GM18858 (cell line): Measurements from ENCODE around the gene IGLON5.

Source experiments
- ATAC-seq: cut with Tn5 transposase; IDR thresholded peaks from one replicate; pipeline ENCODE4 v1.9.1; 2021; ENCODE audit not compliant: unreplicated experiment

IGLON5 gene

DNA sequence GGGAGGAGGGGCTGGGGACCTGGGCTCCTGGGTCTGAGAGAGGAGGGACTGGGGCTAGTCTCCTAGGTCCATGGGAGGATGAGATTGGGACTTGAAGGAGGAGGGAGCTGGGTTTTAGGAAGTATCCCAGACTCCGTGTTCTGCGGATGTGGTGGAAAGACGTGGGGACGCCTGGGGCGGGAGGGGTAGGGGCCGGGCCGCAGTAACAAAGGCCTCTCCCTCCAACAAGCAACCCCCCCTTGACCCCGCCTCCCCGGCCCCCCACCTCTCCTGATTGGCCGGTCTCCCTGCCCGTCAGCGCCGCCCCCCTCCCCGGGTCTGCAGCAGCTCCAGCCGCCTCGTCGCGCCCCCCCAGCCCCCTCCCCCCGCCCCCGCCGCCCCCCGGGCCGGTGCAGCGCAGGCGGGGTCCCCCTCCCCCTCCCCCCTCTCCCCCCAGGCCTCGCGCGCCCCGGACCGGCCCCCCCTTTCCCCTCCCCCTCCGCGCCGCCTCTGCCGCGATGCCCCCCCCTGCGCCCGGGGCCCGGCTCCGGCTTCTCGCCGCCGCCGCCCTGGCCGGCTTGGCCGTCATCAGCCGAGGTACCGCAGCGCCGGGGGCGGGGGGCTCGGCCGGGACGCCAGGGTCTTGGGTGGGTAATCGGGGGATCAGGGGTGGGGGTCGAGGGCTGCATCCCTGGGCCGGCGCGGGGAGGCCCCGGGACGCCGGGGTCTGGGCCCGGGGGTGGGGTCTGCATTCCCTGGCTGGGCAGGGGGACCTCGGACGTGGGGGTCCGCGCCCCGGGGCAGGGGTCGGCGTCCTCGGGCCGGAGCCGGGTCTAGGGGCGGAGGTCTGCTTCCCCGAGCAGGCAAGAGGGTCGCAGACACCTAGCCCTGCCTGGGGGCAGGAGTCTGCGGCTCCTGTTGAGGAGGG lies at the start of gene IGLON5:
TSS of gene IGLON5 (plus strand) at position 294 of the 907 bp plus-strand sequence. CDS start at position 498, 204 bp downstream.
- ATAC-seq = no peak

DNA sequence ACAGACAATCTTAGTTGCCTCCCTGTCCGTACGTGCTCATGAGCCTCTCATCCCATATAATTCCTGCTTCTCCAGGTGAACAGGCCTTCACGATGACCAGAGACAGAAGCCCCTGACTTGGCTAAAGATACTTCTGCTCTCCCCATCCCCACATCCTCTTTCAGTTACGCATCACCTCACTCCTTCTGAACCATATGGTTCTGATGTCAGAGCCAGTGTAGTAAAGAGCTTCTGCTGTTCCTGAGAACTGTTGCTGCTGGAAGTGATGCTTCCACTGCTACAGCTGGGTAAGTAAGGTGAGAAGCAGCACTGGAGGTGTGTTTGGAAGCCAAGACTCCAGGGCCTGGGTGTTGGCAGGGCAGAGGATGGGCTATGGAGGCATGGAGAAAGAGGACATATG lies 47.6 kb upstream of the IGLON5 start:
- no peak for ATAC-seq

DNA sequence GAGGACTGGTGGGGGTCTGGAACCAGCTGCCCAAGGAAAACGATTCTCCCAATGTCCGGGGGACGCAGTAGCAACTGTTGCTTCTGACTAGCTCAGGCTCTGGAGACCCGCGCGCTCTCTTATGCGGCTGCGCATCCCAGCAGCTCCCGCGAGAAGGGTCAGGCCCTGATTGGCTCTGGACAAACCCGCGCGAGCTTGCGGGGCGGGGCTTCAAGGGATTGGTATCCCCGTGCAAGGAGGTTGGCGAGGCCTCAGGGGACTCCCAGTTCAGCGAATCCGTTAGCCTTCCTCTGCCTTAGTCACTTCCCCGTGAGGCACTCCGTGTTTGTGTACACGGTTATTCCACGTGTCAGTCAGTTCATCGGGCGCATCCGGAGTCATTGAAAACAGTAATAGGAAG lies 40.4 kb upstream of the IGLON5 start:
- no peak for ATAC-seq

DNA sequence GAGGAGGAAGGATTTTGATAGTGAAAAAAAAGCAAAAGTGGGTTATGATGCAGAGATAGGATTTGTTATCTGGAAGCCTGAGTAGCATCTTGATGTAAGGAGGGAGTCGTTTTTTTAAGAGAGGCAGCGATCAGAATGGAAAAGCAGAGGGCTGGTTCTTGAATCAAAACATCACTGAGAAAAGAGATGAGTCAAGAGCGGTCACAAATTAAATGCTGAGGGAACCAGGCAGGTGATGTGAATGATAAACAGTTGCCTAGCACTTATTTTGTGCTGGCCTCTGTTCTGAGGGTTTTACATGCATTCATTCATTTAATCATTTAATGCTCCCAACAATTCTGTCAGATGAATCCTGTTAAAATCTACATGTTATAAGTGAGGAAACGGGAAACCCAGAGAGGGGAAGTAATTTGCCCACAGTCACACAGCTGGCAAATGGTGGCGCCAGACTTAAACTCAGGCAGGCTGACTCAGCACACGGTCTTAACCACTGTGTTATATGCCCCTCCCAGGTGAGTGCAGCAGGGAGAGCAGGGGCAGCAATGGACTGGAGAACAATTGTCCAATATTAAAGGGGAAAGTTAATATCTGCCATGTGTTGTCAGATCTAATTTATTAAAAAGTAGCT lies 39.1 kb upstream of the IGLON5 start:
- no peak for ATAC-seq

DNA sequence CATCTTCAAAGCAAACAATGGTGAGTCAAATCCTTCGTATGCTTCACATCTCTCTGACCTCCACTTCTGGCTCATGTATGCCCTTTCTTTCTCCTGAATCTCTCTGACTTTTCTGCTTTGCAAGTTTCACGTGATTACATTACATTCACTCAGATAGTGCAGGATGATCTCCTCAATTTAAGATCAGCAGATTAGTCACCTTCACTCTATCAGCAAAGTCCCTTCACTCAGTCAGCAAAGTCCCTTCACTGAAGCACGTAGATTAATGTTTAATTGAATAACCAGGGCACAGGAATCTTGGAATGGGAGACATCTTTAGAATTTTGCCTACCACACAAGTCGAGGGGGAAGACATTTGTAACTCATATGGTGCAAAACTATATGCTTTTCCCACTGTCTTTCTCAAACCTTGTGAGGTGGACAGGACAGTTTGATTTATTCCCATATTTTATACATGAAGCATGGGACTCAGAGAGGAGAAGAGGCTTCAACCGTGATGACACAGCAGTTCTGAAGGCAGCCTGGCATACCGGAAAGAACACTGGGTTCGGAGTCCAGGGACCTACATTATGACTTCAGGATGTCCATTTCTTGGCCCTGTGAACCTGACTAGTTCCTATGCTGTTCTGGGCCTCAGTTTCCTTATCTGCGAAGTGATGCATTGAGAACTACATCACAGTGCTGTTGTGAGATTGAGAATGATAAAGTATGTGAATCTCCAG lies 37.2 kb upstream of the IGLON5 start:
- no peak for ATAC-seq

DNA sequence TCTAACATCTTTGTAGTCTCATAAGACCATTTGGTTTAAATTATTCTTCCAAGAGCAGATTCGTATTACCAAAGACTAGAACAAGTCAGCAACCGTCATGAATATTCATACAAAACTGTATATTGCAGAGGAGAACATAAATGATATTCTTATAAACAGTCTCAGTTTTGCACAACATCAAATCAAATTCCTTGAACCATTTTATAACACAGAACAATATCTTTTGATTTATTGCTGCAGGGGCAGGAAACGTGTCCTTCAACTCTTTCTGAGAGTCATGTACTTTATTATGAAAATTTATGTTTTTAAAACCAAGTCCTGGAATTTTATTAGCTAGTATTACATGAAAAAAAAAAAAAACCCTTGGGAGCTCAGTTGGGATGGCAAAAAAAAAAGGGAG lies 34.3 kb upstream of the IGLON5 start:
- no peak for ATAC-seq

DNA sequence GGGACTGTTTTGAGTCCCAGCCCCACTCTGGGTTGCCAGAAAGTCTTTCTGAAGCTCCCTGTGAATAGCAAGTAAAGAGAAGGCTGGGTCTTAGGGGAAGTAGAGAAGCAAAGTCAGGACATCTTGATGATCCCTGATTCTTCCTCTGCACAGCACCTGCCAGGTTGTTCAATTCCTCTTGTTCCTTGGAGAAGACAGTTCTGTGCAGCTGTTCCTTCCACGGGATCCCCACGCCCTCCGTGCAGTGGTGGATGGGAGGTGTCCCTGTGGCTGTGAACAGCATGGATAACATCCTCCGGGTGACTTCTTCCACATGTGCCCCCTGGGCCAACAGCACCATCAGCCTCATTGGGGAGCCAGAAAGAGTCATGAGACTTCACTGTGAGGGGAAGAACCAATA lies 29.1 kb upstream of the IGLON5 start:
- no peak for ATAC-seq

DNA sequence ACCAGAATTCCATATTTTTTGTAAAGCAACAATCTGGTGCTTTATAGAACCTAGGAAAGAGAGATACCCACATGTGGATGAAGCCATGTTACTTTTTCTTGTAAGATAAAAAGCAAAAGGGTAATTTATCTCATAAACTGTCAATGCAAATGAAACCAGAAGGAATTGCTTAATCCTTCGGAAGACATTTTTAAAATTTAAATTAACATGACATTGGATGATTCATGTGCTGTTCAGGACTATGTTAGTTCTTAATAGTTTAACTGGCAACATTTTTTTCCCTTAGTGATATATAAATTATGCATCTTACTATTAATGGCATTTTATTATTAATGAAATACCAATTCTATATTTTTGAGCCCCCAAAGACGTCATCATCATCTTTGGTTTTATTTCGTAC lies 25.8 kb upstream of the IGLON5 start:
- no peak for ATAC-seq

DNA sequence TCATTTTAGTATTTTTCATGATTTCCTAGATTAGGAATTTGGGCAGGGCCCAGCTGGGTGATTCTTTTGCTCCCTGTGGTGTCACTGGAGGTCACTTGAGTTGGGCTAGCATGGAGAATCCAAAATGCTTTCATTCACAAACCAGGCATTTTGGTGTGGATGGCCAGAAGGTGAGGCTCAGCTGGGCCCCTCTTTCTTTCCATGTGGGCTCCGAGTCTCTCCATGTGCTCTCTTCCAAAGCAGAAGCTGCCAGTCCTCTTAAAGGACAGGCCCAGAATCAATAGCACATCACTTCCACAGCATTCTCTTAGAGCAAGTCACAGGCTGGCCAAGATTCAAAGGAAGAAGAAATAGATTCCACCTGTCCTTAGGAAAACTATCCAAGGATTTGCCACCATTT lies 21.8 kb upstream of the IGLON5 start:
- ATAC-seq = no peak

DNA sequence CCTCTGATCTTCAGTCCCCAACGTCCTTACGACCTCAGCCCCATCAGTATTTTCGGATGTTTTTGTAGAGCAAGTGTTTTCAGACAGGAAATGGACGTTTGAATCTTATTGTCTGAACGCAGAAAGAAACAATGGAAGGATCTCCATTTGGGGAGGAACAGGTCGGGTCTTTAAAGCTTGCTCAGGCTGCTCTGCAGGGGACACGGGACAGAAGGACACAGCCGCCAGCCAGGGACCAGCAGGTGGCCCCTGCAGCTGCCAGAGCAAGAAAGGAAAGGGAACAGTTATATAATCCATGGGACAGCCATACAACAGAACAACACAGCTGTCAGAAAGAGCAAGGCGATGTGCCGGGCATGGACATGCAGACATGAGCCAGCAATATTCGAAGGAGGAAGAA lies 18.5 kb upstream of the IGLON5 start:
- no peak for ATAC-seq

DNA sequence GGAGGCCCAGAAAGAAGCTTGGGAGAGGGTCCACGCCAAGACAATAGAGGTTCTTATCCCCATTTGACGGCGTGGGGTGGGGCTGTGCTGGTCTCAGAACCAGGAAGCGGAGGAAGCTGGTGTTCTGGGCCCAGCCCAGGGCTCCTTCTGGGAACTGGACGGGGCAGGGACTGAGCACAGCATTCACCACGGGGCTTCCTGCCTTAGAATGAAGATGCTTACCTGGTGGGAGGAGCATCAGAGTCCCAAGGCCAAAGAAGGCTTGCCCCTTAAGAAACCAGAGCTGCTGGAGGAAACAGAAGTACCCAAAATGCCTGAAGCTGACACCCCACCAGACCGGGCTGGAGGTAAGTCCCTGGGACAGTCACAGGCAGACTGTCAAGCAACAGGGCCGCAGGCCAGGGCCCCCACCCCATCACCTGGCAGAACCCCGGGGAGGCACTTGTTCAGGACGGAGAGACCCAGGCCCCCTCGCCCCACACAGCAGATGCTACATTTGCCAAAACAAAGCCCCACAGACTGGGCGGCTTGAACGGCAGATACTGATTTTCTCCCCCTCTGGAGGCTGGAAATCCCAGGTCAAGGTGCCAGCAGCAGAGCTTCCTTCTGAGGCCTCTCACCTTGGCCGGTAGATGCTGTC lies 17.8 kb upstream of the IGLON5 start:
- no peak for ATAC-seq

DNA sequence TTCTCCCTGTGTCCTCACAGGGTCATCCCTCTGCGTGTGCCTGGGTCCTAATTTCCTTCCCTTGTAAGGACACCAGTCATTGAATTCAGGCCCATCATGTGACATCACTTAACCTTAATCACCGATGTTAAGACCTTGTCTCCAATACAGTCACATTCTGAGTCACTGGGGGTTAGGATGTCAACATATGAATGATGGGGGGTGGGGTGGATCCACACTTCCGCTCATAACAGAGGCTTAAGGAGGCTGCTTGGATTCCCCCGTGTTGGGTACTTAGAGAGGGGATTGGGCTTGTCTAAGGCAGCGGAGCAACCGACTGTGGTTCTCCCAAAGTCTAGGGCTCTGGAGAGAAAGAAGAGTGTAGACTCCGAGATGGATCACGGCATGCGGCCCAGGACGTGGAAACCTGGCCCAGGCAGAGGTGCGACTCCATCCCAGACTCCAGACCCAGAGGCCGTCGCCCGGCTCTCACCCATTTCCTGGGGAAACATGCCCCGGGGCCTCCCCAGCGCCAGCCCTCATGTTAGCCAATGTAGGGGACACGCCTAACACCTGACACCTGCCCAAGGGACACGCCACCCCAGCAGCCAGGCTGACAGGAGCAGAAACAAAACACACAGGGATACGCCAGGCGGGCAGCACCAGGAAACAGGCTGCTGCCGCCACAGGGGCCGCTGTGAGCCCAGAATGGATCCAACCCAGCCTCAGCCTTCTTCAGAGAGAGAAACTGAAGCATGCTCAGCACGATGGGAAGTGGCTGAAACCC lies 17.1 kb upstream of the IGLON5 start:
- no peak for ATAC-seq

DNA sequence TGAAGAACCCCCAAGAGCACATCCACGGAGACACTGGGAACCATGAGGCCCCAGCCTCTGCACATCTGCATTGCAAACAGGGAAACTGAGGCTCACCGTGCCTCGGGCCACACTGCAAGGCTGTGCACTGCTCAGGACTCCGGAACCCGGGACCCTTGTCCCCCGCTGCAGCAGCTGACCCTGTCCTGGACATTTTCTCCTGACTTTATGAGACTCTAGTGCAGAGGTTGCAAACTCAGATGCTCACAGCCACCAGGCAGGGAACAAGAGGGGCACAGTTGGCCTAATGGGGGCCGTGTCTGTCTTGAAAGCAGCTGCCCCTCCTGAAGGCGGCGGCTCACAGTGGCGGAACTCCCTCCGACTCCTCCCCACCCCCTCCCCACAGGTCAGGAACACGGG lies 16.5 kb upstream of the IGLON5 start:
- ATAC-seq = no peak

DNA sequence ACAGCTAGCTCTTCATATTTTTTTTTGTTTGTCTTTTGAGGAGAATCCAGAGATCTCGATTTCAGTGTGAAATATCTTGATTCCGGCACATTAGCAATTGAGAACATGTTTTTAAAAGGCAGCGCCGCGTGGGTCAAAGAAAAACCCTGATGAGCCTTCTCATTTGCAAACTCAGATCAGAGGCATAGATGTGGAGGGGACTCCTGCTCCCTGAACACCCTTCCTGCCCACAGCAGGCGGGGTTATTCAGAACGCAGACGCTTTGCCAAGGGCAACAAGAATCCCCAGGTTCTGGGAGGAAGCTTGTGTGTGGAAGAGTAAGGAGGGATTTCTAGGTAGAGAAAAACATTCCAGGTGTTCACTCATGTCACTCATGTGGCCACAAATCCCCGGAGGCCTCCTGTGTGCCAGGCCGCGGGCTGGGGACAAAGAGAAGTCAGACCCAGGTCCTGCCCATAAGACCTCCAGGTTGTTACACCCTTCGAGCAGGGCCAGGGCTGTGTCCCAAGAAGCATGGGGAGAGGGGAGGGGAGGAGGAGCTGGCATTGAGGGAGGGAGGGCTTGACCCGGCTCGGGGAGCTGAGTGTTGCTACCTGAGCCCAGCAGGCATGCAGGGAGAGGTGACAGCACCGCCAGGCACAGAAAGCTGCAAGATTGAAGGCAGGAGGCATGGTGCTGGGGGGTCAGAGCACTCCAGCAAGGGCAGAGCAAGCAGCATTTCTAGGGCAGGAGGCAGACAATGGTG lies 15.9 kb upstream of the IGLON5 start:
- no peak for ATAC-seq

DNA sequence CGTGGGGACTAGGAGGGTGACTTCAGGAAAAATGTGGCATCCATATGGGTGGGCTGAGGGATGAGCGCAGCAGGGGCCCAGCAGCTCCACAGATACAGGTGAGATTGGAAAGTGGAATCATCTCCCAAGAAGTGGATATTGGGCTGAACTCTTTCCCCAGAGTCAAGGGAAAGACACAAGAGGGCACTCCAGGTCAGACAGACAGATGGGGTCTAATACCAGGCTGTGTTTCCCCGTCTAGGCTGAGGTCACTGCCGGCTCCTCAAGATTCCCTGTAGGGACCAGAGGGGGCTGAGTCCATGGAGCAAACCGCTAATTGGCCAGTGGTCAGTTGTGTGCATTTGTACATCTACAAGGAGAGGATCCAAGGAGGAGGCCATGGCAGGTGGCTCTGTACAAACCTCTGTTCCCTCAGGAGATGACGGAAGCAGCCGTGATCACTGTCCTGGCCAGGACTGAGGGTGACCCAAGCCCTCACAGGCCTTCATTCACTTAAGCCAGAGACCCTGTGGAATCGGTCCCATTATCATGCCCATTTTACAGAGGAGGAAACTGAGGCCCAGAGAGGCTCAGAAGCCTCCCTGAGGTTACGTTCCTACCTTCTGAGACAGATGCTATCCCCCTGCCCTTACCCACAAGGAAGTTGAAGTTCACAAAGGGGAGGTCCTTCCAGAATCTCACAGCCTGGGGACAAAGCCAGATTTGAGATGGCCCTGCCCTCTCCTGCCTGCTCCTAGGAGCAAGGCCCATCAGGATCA lies 14.9 kb upstream of the IGLON5 start:
- no peak for ATAC-seq

DNA sequence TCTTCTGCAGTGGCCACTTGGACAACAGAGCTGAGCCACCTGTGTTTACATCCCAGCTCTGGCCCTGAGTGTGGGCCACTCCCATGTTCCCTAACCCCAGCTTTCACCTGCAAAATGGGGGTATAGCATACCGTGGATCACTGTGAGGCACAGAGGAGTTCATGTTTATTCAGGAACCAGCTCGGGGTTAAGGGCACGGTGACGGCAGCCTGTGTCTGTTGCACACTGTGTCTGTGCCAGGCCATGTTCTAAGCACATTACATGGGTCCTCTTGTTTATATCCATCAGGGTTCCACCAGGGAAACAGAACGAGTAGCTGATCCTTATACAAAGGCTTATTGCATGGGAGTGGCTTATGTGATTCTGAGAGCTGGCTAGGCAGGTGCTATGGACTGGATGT lies 14.0 kb upstream of the IGLON5 start:
- no peak for ATAC-seq

DNA sequence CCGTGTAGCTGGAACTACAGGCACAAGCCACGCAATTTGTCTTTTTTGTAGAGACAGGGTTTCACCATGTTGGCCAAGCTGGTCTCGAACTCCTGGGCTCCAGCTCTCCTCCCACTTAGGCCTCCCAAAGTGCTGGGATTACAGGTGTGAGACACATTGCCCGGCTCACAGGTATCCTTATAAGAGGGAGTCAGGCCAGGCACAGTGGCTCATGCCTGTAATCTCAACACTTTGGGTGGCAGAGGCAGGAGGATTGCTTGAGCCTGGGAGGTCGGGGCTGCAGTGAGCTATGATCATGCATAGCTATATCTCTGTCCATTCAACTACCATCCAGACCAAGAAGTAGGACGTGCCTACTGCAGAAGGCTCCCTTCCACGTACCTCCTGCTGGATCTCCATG lies 10.2 kb upstream of the IGLON5 start:
- ATAC-seq = no peak

DNA sequence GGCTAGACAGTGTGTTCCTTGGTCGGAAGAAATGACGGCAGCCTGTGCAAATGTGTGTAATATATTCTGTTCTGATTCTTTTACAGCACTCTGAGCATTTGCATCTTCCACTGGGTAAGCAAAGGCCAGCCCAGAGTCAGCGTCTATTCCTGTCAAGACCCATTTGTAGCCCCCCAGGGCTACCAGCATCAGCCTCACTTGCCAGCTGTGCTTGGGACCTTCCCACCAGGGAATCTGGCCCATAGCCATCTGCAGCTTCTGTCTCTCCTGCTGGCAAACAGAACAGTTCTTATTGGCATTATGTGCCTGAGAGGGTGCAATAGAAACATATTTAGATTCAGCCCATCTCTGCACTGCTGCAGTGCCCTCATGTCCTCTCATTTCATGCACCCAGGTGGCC lies 6.0 kb upstream of the IGLON5 start:
- no peak for ATAC-seq

DNA sequence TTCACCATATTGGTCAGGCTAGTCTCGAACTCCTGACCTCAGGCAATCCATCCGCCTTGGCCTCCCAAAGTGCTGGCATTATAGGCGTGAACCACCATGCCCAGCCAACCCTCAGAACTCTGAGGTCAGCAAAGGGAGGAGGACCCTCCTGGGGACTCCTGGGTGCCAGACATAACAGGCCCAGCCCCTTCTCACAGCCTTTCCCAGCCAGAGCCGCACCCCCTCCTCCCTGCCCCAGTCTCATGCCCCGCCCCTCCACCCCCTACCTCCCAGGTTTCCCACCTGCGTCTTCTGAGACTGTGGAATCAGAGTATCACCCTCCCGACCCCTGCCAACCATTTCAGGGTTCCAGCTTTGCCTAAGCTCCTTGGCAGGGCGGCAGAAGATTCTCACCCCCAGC lies 5.2 kb downstream of the IGLON5 start:
- no peak for ATAC-seq
